Adrenal gland (tissue), 12 donors: ENCODE results near the gene TRIM23. TPM values are rescaled to one million over a fixed set of nuclear protein-coding genes. Genes with fewer than 3 reads are reported as not detected.

Experiments
- DNase-seq, 7 donors: peaks; one replicate each; pipeline ENCODE4 v3.0.0-alpha.2; 2019 to 2020
- H3K27ac ChIP-seq, 5 donors: fragments of 200-600 bp; sonication (generic) in 4 of 5; 1 replicate in 3 of 5; 2 replicates in 2 of 5; pipeline versions ENCODE4 v1.5.1 to v1.8.0; 2016 to 2020; ENCODE audit warnings: mild to moderate bottlenecking in 1 of 5
- H3K27me3 ChIP-seq: fragments of 200-600 bp; 2 replicates; pipeline ENCODE4 v1.8.0; 2021
- H3K36me3 ChIP-seq, 2 donors: fragments of 200-600 bp; replicated peaks in 1 of 2; 1 replicate in 1 of 2; 2 replicates in 1 of 2; pipeline versions ENCODE4 v1.5.1 to v1.8.0; 2018 to 2022
- H3K4me1 ChIP-seq, 2 donors: fragments of 200-600 bp; replicated peaks in 1 of 2; 1 replicate in 1 of 2; 2 replicates in 1 of 2; pipeline versions ENCODE4 v1.5.1 to v1.8.0; 2018 to 2021
- H3K4me3 ChIP-seq, 4 donors: fragments of 200-600 bp; sonication (generic) in 3 of 4; one replicate each; pipeline ENCODE4 v1.5.1; 2016 to 2018
- H3K9me3 ChIP-seq, 3 donors: fragments of 200-600 bp; sonication (generic) in 1 of 3; replicated peaks in 1 of 3; 1 replicate in 2 of 3; 2 replicates in 1 of 3; pipeline versions ENCODE4 v1.5.1 to v1.8.0; 2016 to 2021
- CTCF ChIP-seq, 6 experiments: fragments of 450-650 bp in 4 of 6; fragments of 200-600 bp in 2 of 6; sonication (generic) in 1 of 6; IDR thresholded peaks; 1 replicate in 5 of 6; 2 replicates in 1 of 6; pipeline versions ENCODE4 v1.5.1 to v1.8.0; 2016 to 2021; ENCODE audit warnings: antibody characterized with exemption in 6 of 6, mild to moderate bottlenecking in 2 of 6, moderate library complexity in 1 of 6
- POLR2A ChIP-seq, 2 donors: fragments of 450-650 bp; IDR thresholded peaks; one replicate each; pipeline ENCODE4 v1.6.1; 2017; ENCODE audit warnings: antibody characterized with exemption in 2 of 2, mild to moderate bottlenecking in 2 of 2, moderate library complexity in 1 of 2
- WGBS, 4 donors: extraction: QIAGEN DNeasy Blood & Tissue Kit in 2 of 4; methylation state at CpG; one replicate each; pipeline versions ENCODE4 v1.1.5 to v1.1.7; 2013 to 2017; 5-methylcytosine and 5-hydroxymethylcytosine counted together
- intact Hi-C, 2 donors: fragments of 100-400 bp; cut with DNase I; formaldehyde crosslinking; loops; one replicate each; pipeline versions ENCODE4 v1.14.1 to v1.15.0; 2022 to 2023
- polyA plus RNA-seq, 3 donors: library from polyadenylated mRNA; stranded (reverse); fragments of 200-250 nt in 2 of 3; fragments of 350-450 nt in 1 of 3; fragmentation: Illumina TruSeq in 1 of 3; extraction: RNeasy Lipid Tissue Mini Kit (QIAGEN cat#74804) in 1 of 3; gene quantifications; one replicate each; pipeline ENCODE4 v1.2.3, GENCODE V29; 2013 to 2014
- total RNA-seq, 9 donors: library from RNA; depleted of rRNA in 4 of 9; stranded (reverse); fragments of >200 nt in 4 of 9; fragments of 120-200 nt in 1 of 9; fragmentation: NEBNext Ultra II Directional in 1 of 9; extraction: Animal tissue kit (Norgen Biotek cat#: 25700) in 1 of 9; gene quantifications; one replicate each; pipeline versions ENCODE4 v1.1.0 to v1.2.4, GENCODE V29; 2013 to 2023
- donor health status: healthy with polysubstance abuse.
- donor health status: Bipolar disorder and iron deficiency.
- donor health status: DM: yes; HTN: yes; CAD: no.
- donor health status: DM: no; HTN: no; CAD: no.
- donor health status: DM: no; HTN: no; CAD: no.
- donor health status: DM: yes; HTN: yes; CAD: no.

Gene TRIM23
- total and polyA plus RNA-seq, 12 donors, result 4.2 to 32.2 (median 17.5) TPM

GRCh38 chr5:65640240-65640639, 16.1 kb upstream of the TRIM23 start:
- peaks cover 0 to 47% of the 10 kb centered on the region in 2 donors for H3K36me3 ChIP-seq
- intact Hi-C loops, result no loop called here
- no peak overlapping the region for H3K27ac ChIP-seq
- H3K27me3 ChIP-seq, result no peaks in the 10 kb centered on the region
- 96 to 99% (median 97%) methylated on average over 4 of the region's 4 CpGs for WGBS, 4 donors
- H3K4me1 ChIP-seq, result no peaks in the 10 kb centered on the region
- no peaks in the 10 kb centered on the region for H3K9me3 ChIP-seq
- H3K4me3 ChIP-seq, result no peak overlapping the region
- DNase-seq, result no peak
- TF ChIP-seq CTCF (IDR thresholded peaks at IDR 0.05), result no peak
- no peak for TF ChIP-seq POLR2A (IDR thresholded peaks at IDR 0.05)

- H3K9me3 ChIP-seq, result no peaks in the 10 kb centered on the region
- no peak overlapping the region for H3K27ac ChIP-seq
- DNase-seq, result no peak
- intact Hi-C loops, result no loop called here
- H3K4me3 ChIP-seq, result no peak overlapping the region
- no peaks in the 10 kb centered on the region for H3K27me3 ChIP-seq
- peaks cover under 1 to 3% of the 10 kb centered on the region in 2 donors for H3K4me1 ChIP-seq
- H3K36me3 ChIP-seq, result peaks cover 0 to 1% of the 10 kb centered on the region in 2 donors
- no peak for TF ChIP-seq POLR2A (IDR thresholded peaks at IDR 0.05)
- no peak for TF ChIP-seq CTCF (IDR thresholded peaks at IDR 0.05)
These were observed 6.8 kb upstream of the TRIM23 start for GRCh38 chr5:65630981-65631380.

DNA sequence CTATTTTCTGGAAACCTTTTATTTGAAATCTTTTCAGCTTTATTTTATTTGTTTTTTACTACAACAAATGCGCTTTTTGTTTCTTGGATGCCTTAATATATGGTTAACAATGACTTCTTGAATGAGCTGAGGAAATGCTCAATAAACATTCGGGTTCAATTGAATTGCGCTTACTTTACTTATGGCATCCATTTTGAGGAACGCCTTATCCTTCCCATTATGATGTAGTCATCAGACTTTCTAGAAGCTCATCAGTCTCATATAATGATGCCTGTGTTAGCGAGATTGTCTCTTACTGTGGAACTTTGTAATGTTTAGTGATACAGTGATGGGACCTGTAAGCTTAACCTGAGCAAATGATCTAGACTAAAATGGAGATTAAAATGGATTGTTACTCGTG, 1.6 kb upstream of the TRIM23 start:
- H3K27ac ChIP-seq, result peak overlapping the region in 2 of 5 donors; percentile 75 to 84
- 60 to 66% (median 62%) methylated on average over 6 of the region's 6 CpGs for WGBS, 4 donors
- H3K4me1 ChIP-seq, result peaks cover 14 to 34% of the 10 kb centered on the region in 2 donors
- no peak for DNase-seq
- H3K9me3 ChIP-seq, result no peaks in the 10 kb centered on the region
- TF ChIP-seq CTCF (IDR thresholded peaks at IDR 0.05), result no peak
- no peak for TF ChIP-seq POLR2A (IDR thresholded peaks at IDR 0.05)
- intact Hi-C loops, result no loop called here
- no peaks in the 10 kb centered on the region for H3K27me3 ChIP-seq
- H3K4me3 ChIP-seq, result peak overlapping the region in 2 of 4 donors; percentile 78 to 90
- no peaks in the 10 kb centered on the region for H3K36me3 ChIP-seq

DNA sequence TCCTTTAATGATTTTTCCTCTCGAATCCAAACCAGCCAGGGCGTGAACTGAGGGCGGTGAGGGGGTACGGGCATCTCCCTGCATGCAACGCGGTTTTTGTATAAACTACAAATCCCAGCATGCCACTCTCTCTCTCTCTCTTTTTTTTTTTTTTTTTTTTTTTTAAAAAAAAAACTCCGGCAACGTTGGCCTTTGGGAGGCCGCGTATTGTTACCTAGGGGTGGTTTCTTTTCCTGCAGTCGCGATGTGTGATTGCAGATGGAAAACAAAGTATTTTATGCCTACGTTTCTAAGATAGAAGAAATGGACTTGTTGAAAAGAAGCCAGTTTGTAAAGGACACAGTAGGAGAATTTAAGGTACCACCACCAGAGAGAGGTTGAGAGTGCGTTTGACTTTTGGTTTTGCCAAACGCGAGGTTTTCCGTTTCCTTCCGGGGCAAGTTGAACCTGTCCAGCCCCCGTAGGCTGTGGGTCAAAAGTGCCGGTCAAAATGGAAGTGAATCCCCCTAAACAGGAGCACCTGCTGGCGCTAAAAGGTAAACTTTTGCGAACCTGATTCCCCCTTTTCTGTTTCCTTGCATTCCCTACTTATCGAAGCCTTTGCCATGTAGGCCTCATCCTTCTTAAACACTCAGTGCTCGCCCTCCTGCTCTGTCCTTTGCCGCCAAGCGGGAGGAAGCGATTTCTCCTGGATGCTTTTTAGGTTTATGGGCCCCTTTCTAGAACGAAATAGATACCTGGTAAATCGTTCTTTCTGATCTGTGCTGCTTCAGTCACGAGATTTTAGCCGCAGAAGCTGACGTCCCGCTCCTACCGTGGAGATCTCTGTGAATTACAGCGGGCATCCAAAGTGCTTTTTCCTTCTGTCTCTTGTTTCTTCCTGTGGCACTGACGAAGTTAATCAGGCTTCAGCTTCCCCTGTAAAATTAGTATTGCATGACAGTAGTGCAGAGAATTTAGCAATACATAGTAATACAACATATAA, 730 bp upstream of the TRIM23 start, which contains the start of the genes SHLD3 and TRAPPC13:
SHLD3 (plus strand) TSS at position 457 of the 985 bp plus-strand sequence. CDS start 4,561 bp downstream, outside the sequence.
TRAPPC13 (plus strand) TSS at position 457 of the 985 bp plus-strand sequence; CDS start at position 491, 34 bp downstream.
- peaks cover 14 to 34% of the 10 kb centered on the region in 2 donors for H3K4me1 ChIP-seq
- H3K27me3 ChIP-seq, result no peaks in the 10 kb centered on the region
- intact Hi-C loops, result no loop called here
- H3K9me3 ChIP-seq, result no peaks in the 10 kb centered on the region
- no peaks in the 10 kb centered on the region for H3K36me3 ChIP-seq
- peak within 1 kb of the TSS; percentile 75 to 90 (median 79) for H3K27ac ChIP-seq
- H3K4me3 ChIP-seq, result peak within 1 kb of the TSS; percentile 60 to 93 (median 84)
- DNase-seq, result peak; percentile 82 to 93 (median 87)
- TF ChIP-seq CTCF (IDR thresholded peaks at IDR 0.05) (peak in 3 of 6 experiments; percentile 24 to 35 (median 26)), POLR2A (IDR thresholded peaks at IDR 0.05) (no peak)
- WGBS, 4 donors, result 0 to 1% (median 1%) methylated on average over 34 to 36 of the region's 36 CpGs
